T-helper 1 cell treated with Interleukin-12 subunit alpha and Interleukin-12 subunit beta and Interleukin-4 antibody, amounts not matched to agents 30 μg/mL and 1 μg/mL, for 36 hours (primary cell): ENCODE data around the gene CD59.

Source experiments
- H3K27ac Mint-ChIP-seq: one replicate; pipeline ENCODE4 v1.8.0; 2021; ENCODE audit warnings: mild to moderate bottlenecking, mixed read lengths
- H3K27me3 Mint-ChIP-seq: one replicate; pipeline ENCODE4 v1.8.0; 2021; ENCODE audit warnings: low read depth, mixed read lengths
- H3K36me3 Mint-ChIP-seq: one replicate; pipeline ENCODE4 v1.8.0; 2021; ENCODE audit warnings: low read depth, mixed read lengths
- H3K4me1 Mint-ChIP-seq: one replicate; pipeline ENCODE4 v1.8.0; 2021; ENCODE audit warnings: low read depth, mixed read lengths
- H3K4me3 Mint-ChIP-seq: one replicate; pipeline ENCODE4 v1.8.0; 2021; ENCODE audit warnings: mild to moderate bottlenecking, moderate library complexity, mixed read lengths
- H3K9me3 Mint-ChIP-seq: one replicate; pipeline ENCODE4 v1.8.0; 2021; ENCODE audit warnings: mixed read lengths

Gene CD59

DNA sequence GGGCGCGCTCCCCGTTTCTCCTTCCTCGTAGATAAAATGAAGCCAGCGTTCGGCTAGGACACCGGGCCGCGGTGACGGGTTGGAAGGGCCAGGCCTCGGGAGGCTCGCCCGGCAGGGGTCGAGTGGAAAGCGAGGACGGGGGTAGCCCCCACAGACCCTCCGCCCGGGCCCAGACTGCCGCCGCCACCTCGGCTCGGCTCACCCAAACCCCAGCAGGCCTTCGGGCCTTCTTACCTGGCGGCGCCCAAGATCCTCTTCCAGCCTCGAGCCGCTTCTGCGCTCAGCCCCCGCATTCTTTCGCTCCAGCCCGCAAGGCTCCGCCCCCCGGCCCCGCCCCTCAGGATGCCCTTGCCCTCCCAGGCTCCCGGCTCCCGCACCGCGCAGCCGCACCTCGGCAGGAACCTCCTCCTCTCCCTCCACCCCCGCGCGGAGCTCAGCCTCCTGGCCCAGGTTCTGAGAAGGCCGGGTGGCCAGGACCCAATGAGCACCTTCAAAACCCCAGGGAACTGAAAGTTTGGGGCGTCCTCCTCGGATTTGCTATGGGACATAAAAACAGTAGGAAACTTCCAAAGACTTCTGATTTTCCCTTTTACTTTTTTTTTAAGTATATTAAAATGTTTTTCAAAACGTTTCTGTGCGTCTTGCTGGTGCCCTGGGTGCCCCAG is at the start of gene CD59:
TSS of gene CD59 (minus strand) at position 276 of the 665 bp plus-strand sequence. CDS start 13,978 bp downstream, outside the sequence.
- Mint-ChIP-seq H3K4me1 (peaks cover 33% of the 10 kb centered on the region), H3K4me3 (peak within 1 kb of the TSS; percentile 90)

GRCh38 chr11:33785609-33786008 is 49.4 kb upstream of the CD59 start:
- Mint-ChIP-seq H3K4me3 (no peak overlapping the region), H3K9me3 (no peaks in the 10 kb centered on the region), H3K36me3 (no peaks in the 10 kb centered on the region), H3K27ac (no peak overlapping the region), H3K27me3 (peaks cover 37% of the 10 kb centered on the region), H3K4me1 (peaks cover 14% of the 10 kb centered on the region)

More for the DNA sequence above, at the start of gene CD59:
- peak within 1 kb of the TSS; percentile 88 for H3K27ac Mint-ChIP-seq
- H3K36me3 Mint-ChIP-seq: peaks cover 24% of the 10 kb centered on the region
- H3K27me3 Mint-ChIP-seq: peaks cover 6% of the 10 kb centered on the region
- H3K9me3 Mint-ChIP-seq: no peaks in the 10 kb centered on the region

GRCh38 chr11:33779849-33780528 is 43.8 kb upstream of the CD59 start:
- Mint-ChIP-seq H3K36me3 (no peaks in the 10 kb centered on the region), H3K9me3 (no peaks in the 10 kb centered on the region), H3K27me3 (peaks cover 56% of the 10 kb centered on the region), H3K27ac (no peak overlapping the region), H3K4me1 (peaks cover 8% of the 10 kb centered on the region), H3K4me3 (no peak overlapping the region)

DNA sequence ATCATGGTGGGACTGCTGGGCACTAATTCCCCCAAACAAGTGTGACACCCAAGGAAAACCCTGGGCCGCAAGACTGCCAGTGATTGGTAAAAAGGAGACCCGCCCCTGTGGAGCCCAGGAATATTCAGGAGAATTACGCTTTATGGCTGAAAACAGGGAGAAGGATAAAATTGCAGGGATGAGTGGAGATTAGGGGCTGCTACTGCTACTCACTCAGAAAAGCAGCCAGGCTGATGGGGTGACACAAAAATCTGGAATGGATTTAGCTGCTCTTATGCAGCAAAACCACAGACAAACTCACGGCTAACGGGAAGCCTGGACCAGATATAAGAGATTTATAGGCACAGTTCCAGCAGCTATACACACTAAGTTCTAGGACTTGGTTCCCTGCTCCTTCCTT is 42.5 kb upstream of the CD59 start:
- H3K36me3 Mint-ChIP-seq: no peaks in the 10 kb centered on the region
- no peak overlapping the region for H3K4me3 Mint-ChIP-seq
- no peak overlapping the region for H3K27ac Mint-ChIP-seq
- peaks cover 10% of the 10 kb centered on the region for H3K4me1 Mint-ChIP-seq
- H3K9me3 Mint-ChIP-seq: no peaks in the 10 kb centered on the region
- H3K27me3 Mint-ChIP-seq: peaks cover 58% of the 10 kb centered on the region

- Mint-ChIP-seq H3K27me3 (peaks cover 56% of the 10 kb centered on the region), H3K9me3 (no peaks in the 10 kb centered on the region), H3K27ac (no peak overlapping the region), H3K36me3 (peaks cover 3% of the 10 kb centered on the region), H3K4me3 (no peak overlapping the region), H3K4me1 (peaks cover 18% of the 10 kb centered on the region)
These were observed 41.7 kb upstream of the CD59 start for GRCh38 chr11:33777906-33778305.

- Mint-ChIP-seq H3K36me3 (peaks cover 8% of the 10 kb centered on the region), H3K27ac (no peak overlapping the region), H3K4me1 (peaks cover 28% of the 10 kb centered on the region), H3K9me3 (no peaks in the 10 kb centered on the region), H3K27me3 (peaks cover 40% of the 10 kb centered on the region), H3K4me3 (peak overlapping the region; percentile 56)
These were observed 39.7 kb upstream of the CD59 start for GRCh38 chr11:33775832-33776470.

GRCh38 chr11:33775467-33775807 is 39.2 kb upstream of the CD59 start:
- Mint-ChIP-seq H3K9me3 (no peaks in the 10 kb centered on the region), H3K36me3 (peaks cover 8% of the 10 kb centered on the region), H3K4me3 (peak overlapping the region; percentile 56), H3K27ac (no peak overlapping the region), H3K27me3 (peaks cover 38% of the 10 kb centered on the region), H3K4me1 (peaks cover 28% of the 10 kb centered on the region)

GRCh38 chr11:33774736-33775466 is 38.7 kb upstream of the CD59 start:
- Mint-ChIP-seq H3K36me3 (peaks cover 13% of the 10 kb centered on the region), H3K9me3 (no peaks in the 10 kb centered on the region), H3K4me3 (peak overlapping the region; percentile 95), H3K27me3 (peaks cover 33% of the 10 kb centered on the region), H3K27ac (peak overlapping the region; percentile 80), H3K4me1 (peaks cover 31% of the 10 kb centered on the region)

DNA sequence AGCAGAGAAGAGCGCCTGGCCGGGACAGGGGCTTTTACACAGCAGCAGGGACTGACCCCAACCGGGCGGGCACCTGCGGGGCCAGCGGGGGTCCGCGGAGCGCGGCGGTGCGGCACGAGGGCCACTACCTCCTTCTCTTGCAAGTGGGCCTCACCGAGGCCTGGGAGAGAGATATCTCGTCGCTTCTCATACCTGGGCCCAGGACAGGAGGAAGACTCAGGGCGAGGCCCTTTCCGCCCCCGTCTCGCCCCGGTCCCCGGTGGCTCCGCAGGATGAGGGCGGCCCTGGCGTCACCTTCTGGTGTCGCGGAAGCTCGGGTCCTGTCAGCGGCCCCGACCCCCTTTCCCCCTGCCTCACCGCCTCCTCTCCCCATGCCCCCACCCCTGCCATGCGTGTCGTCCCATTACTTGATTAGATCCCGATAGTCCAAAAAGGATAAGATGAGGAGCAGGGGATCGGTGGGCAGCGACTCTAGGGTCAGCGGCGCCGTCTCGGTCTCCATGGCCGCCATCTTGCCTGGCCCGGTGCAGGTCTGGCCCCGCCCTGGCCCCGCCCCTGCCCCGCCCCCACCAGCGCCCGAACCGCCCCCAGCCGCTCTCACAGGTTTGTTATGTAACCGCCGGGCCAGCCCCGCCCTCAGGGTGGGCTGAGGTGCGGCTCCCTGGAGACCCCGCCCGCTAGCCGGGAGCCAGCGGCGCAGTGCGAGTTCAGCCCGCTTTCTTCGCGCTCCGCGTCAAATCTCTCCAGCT is 37.9 kb upstream of the CD59 start, which contains the start of gene FBXO3:
TSS of gene FBXO3 (minus strand) at position 534 of the 749 bp plus-strand sequence. CDS start at position 511, 23 bp downstream.
- Mint-ChIP-seq H3K27me3 (peaks cover 31% of the 10 kb centered on the region), H3K36me3 (peaks cover 18% of the 10 kb centered on the region), H3K9me3 (no peaks in the 10 kb centered on the region), H3K27ac (peak within 1 kb of the TSS; percentile 93), H3K4me3 (peak within 1 kb of the TSS; percentile 95), H3K4me1 (peaks cover 31% of the 10 kb centered on the region)

DNA sequence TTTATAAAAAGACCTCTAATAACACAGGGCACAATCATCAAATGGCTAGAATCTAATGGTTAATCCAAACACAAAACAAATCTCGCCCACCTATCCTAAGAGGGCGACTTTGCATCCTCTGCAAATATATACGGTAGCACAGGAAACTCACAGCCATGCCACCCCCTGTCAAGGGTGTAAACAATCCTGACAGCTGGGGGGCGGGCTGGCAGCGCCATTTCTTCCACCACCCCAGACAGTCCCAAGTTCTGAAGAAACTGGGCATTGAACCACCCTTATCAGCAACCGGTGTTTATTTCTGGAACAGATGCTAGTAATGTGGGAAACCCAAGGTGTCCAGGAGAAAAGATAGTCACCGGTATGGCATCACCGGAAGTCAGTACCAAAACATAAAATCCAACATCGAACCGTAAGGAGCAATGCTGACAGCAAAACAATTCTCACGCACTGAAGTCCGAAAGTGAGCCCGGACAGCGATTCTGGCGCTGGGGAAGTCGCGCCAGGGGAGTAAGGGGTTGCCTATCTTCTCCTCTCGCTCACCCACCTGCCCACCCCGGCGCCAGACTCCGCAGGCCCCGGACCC is 37.3 kb upstream of the CD59 start:
- Mint-ChIP-seq H3K27me3 (peaks cover 31% of the 10 kb centered on the region), H3K27ac (peak overlapping the region; percentile 80), H3K4me3 (peak overlapping the region; percentile 95), H3K36me3 (peaks cover 19% of the 10 kb centered on the region), H3K9me3 (no peaks in the 10 kb centered on the region), H3K4me1 (peaks cover 31% of the 10 kb centered on the region)

DNA sequence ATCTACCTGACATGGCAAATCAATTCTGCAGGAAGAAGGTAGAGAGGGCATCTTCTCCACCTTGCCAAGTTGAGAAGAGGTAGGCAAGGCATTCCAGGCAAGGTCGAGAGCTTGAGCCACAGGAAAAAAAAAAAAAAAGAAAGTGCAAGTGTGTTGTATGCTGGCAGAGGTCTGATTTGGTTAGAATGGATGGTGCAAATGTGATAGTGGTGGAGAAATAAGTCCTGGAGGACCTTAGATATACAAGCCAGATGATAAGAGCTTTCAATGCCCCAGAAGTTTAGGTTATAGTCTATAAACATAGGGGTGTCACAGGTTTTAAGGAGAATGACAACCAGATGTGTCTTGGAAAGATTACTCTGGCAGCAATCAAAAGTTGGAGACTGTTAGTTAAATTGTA is 36.6 kb upstream of the CD59 start:
- Mint-ChIP-seq H3K9me3 (no peaks in the 10 kb centered on the region), H3K4me1 (peaks cover 31% of the 10 kb centered on the region), H3K36me3 (peaks cover 21% of the 10 kb centered on the region), H3K4me3 (peak overlapping the region; percentile 71), H3K27me3 (peaks cover 25% of the 10 kb centered on the region), H3K27ac (no peak overlapping the region)

GRCh38 chr11:33772300-33772699 is 36.1 kb upstream of the CD59 start:
- peaks cover 31% of the 10 kb centered on the region for H3K4me1 Mint-ChIP-seq
- peak overlapping the region; percentile 71 for H3K4me3 Mint-ChIP-seq
- peaks cover 22% of the 10 kb centered on the region for H3K36me3 Mint-ChIP-seq
- no peak overlapping the region for H3K27ac Mint-ChIP-seq
- peaks cover 24% of the 10 kb centered on the region for H3K27me3 Mint-ChIP-seq
- H3K9me3 Mint-ChIP-seq: no peaks in the 10 kb centered on the region

GRCh38 chr11:33770236-33770635 is 34.0 kb upstream of the CD59 start:
- Mint-ChIP-seq H3K9me3 (no peaks in the 10 kb centered on the region), H3K27me3 (peaks cover 8% of the 10 kb centered on the region), H3K4me3 (no peak overlapping the region), H3K27ac (no peak overlapping the region), H3K4me1 (peaks cover 29% of the 10 kb centered on the region), H3K36me3 (peaks cover 31% of the 10 kb centered on the region)
